ENCODE results near the gene ALS2CL.

Gene ALS2CL

DNA sequence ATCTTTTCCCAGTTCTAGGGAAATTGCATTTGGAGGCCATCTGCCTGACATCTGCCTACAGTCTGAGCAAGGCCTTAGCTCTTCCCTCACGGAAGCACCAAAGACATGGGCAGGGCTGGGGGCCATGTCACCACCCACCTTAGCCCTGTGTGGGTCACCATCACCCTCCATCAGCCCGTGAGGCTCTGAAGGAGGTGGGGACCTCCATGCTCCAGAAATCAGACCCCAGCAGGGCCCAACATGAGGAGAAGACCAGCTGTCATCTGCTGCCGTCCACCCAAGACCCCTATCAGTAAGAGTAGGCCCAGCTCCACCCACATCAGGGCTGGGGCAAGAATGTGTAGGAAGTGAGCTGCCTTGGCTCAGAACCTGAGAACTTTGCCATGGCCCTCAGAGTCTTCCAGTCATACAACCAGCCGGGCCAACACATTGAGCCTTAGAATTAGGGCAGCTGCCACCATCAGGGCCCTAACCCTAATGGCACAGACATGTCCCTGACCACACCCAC, 9.6 kb upstream of the ALS2CL start:
- no peak for DNase-seq

GRCh38 chr3:46702246-46703012, 8.9 kb upstream of the ALS2CL start:
- no peak for DNase-seq

GRCh38 chr3:46701181-46701939, 7.9 kb upstream of the ALS2CL start, which contains the start of gene TMIE:
Gene TMIE, plus strand, starts transcription at chr3:46701392. Its CDS starts 96 bp downstream, at chr3:46701488.
- DNase-seq: peak in 8 of 56 donors; percentile 35 to 64 (median 50)

- peak in 36 of 56 donors; percentile 8 to 83 (median 40) for DNase-seq
Observed at GRCh38 chr3:46700772-46701171, 7.3 kb upstream of the ALS2CL start.

DNA sequence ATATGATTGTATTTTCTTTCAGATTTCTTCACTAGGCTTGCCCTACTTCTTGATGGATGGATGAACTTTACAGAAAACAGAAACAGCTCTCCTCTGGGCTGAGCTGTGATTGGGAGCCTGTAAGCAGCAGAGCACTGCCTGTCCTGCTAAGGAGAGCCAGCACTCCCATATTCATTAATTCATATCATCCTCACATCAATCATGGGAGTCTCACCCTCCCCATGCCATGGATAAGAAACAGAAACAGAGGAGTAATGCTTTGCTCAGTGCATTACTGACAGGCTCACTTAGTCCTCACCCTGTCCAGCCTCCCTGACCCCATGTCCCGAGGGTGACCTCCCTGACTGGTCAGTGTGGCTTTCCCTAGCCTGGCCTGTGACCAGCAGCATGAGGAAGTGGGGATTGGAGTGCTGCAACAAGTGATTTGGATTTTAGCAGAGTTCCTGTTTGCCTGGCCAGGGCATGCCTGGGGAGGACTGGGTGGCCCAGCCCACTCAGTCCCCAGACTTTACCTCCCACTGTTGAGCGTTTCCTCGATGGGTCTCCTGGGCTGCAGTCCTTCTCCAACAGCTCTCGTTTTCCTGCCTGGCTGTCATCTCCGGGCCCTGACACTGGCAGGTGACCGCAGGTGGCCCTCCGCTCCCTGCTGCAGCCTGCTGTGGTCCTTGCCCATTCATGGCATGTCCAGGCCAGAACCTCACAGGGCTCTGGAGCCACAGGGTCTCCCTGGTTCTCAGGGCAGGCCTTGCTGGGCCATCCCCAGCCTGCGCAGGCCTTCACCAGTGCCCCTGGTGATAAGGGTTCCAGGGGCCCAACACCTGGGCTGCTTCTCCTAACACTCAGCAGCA, 6.4 kb upstream of the ALS2CL start:
- peak in 7 of 56 donors; percentile 8 to 41 (median 32) for DNase-seq

DNA sequence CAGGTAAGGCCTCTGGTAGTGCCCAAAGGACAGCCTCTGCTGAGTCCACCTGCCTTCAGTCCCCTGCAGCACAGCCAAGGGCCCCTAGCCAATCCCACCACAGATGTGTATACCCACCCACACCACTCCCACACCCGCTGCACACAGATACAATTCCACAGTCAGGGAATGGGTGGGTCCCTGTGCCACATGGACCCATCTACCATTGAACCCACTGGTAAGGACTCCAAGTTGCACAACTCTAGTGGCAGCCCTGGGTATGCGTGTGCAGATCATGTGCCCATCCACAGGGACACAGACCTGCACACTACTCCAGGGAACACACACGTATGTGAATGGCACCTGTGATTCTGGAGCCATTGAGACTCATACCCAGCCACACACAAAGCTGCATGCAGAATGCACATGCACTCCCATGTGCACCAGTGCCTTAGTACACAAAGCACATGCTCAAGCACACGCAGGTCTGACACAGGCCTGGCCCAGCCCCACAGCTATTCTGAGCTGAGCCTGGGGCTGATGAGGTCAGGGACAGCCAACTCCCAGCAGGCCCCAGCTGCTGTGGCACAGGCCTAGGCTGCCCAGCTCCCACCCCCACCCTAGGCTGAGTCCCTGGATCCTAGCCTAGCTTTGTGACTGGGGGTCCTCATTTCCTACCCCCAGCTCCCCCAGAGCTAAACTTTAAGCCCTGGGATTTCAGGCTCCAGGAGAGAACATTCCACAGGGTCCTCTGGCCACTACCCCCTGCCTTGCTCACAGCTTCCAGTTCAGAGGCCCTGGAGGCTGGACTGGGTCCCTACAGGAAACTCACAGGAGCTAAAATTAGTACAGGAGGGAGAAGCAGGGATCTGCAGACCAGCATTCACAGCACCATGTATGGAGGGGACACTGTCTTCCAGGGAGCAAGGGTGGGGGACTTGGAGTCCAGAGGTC, 2.7 kb upstream of the ALS2CL start:
- DNase-seq: no peak

- DNase-seq: peak in 13 of 56 donors; percentile 6 to 31 (median 18)
Observed at GRCh38 chr3:46695177-46695961, 1.9 kb upstream of the ALS2CL start.

DNA sequence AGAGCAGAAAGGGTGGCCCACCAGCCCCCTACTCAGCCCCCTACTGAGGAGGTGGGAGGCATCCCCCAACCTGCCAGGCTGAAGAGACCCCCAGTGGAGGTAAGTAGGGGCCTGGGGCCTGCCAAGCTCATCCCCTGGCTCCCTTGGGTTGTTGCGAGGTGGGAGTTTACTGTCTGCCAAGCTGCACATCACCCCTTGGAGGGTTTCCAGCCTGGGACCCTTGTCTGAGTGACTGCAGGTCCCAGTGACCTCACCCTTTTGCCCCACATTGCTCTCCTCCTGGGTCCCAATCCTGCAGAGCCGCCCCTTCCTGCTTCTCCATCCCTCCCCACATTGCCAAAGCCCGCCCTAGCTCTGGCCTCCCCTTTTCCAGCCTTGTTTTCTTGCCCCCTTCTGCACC, 1.0 kb upstream of the ALS2CL start:
- no peak for DNase-seq

GRCh38 chr3:46693892-46694226, 380 bp upstream of the ALS2CL start:
- peak in 2 of 56 donors; percentile 32 to 80 for DNase-seq

DNA sequence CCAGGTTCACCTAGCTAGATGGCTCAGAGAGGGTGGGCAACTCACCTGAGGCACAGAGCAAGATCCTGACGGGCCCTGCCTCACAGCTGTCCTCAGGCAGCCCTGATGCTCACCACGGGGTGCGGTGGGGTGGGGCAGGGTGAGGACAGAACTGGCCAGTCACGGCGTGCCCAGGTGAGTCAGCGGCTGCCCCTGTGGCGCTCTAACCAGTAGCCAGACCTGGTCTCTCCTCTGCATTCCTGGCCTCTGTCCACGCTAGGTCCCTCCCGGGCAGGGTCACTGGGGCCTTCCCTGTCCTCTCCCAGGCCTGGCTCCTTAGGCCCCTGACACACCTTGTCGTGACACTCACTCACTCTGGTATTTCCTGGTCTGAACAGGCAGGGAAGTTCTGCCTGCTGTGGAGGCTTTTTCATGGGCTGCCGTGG, 901 bp downstream of the ALS2CL start:
- no peak for DNase-seq

DNA sequence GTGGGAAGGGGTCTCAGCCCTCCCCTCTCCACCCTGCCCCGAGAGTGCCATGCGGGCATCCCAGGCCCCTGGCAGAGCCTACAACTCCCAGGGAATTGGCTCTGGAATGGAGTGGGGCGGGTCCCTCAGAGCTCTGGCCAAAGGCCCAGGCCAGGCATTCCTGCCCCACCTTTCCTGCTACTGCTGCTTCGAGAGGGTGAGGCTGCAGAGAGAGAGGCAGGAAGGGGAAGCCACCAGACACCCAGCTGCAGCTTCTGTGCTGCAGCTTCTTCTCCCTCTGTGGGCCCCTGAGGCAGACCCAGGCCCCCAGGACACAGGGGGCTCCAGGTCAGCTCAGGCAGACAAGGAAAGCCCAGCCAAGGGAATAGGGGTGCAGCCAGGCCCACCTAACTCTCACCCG, 2.7 kb downstream of the ALS2CL start:
- no peak for DNase-seq

DNA sequence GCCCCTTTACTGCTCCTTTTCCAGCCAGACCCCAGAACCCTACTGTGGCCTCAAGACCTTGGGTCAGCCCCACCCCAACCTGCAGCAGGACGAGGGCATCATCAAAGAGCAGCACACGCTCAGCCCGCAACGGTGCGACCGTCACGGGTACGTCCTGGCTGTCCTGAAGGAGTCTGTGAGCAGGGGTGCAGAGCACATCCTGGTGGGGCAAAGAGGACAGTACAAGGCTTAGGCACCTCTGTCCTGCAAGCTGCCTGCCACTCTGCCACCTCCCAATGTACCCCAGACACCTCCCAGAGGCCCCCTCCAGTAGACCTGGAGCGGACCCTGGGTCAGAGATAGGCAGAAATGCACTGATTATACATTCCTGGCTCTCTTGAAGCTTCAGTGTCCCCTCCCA, 8.0 kb downstream of the ALS2CL start:
- DNase-seq: no peak

GRCh38 chr3:46684891-46685290, 8.6 kb downstream of the ALS2CL start:
- DNase-seq: no peak

DNA sequence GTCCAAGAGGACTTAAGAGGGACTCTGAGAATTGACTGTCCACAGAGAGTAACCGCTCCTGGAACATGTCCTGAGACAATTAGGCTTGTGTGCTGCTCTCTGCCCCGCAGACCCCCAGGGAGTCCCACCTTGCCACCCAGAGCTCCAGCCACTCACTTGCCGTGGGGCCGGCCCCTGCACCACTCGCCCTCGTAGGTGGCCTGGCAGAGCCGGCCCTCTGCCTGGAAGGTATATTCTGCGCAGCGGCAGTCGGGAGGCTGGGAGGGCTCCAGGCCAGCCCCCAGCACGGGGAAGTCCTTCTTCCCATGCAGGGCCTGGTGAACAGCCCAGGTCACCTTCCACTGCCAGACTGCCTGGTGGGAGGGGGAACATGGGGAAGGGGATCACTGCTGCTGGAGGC, 10.5 kb downstream of the ALS2CL start:
- DNase-seq: no peak

GRCh38 chr3:46681856-46682540, 11.5 kb downstream of the ALS2CL start:
- no peak for DNase-seq

- no peak for DNase-seq
Observed at GRCh38 chr3:46681387-46681786, 12.1 kb downstream of the ALS2CL start.

- no peak for DNase-seq
Observed at GRCh38 chr3:46680298-46680826, 13.1 kb downstream of the ALS2CL start.

DNA sequence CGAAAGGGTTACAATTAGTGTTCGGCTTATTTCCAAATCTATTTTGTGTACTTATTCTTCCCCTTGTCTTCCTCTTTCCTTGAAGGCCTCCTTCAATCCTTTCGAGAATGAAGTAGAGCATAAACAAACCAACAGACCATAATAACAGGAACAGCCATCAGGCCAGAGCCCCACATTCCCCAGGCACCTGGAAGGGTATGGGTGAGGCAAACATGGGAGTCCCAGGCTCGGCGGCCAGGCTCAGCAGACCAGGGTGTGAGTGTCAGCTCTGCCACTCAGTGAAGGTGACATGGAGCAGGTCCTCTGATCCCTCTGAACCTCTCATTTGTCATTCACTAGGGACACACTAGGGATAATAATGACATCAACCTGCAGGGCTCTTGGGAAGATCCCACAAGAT, 13.8 kb downstream of the ALS2CL start:
- no peak for DNase-seq

DNA sequence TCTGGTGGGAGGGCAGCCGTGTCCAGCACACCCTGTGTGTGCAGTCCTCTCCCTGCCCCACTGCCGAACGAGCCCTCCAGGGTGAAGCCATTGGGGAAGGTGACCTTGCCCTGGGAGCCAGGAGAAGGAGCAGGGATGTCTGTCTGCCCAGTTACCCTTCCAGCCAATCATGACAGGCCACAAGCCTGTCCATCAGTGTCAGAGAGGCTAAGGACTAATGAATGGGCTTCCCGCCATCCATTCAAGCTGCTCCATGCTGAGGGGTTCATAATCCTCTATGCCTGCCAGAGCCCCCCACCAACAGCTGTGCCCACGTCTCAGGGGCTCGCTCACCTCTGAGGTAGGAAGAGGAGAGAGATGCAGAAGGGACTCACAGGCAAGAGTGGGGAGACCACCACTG, 15.2 kb downstream of the ALS2CL start:
- DNase-seq: no peak
